Neural progenitor cell (in vitro differentiated cells): ENCODE measurements around the gene ZNF844.

Source experiments
- CTCF ChIP-seq: fragments of 200-600 bp; sonication (generic); IDR thresholded peaks from 2 replicates; pipeline ENCODE4 v1.5.1; 2017; ENCODE audit warnings: antibody characterized with exemption, mild to moderate bottlenecking
- EZH2 ChIP-seq: fragments of 200-600 bp; sonication (generic); IDR thresholded peaks from 2 replicates; pipeline ENCODE4 v1.6.1; 2017; ENCODE audit warnings: antibody characterized with exemption, mild to moderate bottlenecking, moderate library complexity

GRCh38 chr19:12085074-12085818 is 20.7 kb downstream of the ZNF844 start:
- TF ChIP-seq CTCF (no peak), EZH2 (no peak)
